H1 (cell line): Measurements from ENCODE around the gene TRIM47. TPM values are rescaled to one million over a fixed set of nuclear protein-coding genes. Genes with fewer than 3 reads are reported as not detected.

Source experiments
- BCL11A ChIP-seq, 2 experiments: IDR thresholded peaks; one replicate each; pipeline ENCODE4 v1.6.1; 2011; ENCODE audit warnings: low read depth in 2 of 2, low read length in 2 of 2, mild to moderate bottlenecking in 2 of 2
- CTBP2 ChIP-seq: IDR thresholded peaks from 2 replicates; pipeline ENCODE4 v1.7.0; 2011; ENCODE audit warnings: borderline replicate concordance, mild to moderate bottlenecking, moderate library complexity, mixed read lengths, low read length; ENCODE audit not compliant: insufficient read depth, insufficient read length
- HDAC2 ChIP-seq, 2 experiments: fragments of 300-600 bp in 1 of 2; sonication (generic) in 1 of 2; IDR thresholded peaks; 2 replicates each; pipeline ENCODE4 v1.6.1; 2011 to 2012; ENCODE audit warnings: low read depth in 2 of 2, low read length in 2 of 2, mild to moderate bottlenecking in 2 of 2, moderate library complexity in 2 of 2, borderline replicate concordance in 1 of 2, inconsistent platforms in 1 of 2
- KDM1A ChIP-seq: fragments of 200-600, 300-600 bp; sonication (generic); IDR thresholded peaks from 2 replicates; pipeline ENCODE4 v1.7.1; 2016; ENCODE audit warnings: mild to moderate bottlenecking, low read length, borderline replicate concordance
- PHF8 ChIP-seq: fragments of 200-600 bp; sonication (generic); conservative IDR thresholded peaks from 2 replicates; pipeline ENCODE4 v1.7.1; 2012; ENCODE audit warnings: low read depth, mild to moderate bottlenecking, inconsistent platforms, low read length, moderate library complexity
- POLR2AphosphoS5 ChIP-seq: IDR thresholded peaks from 2 replicates; pipeline ENCODE4 v1.6.1; 2011; ENCODE audit warnings: low read depth, low read length
- SIX5 ChIP-seq: IDR thresholded peaks from 2 replicates; pipeline ENCODE4 v1.6.1; 2011; ENCODE audit warnings: mild to moderate bottlenecking, low read depth, low read length
- TEAD4 ChIP-seq: IDR thresholded peaks from 2 replicates; pipeline ENCODE4 v1.6.1; 2012; ENCODE audit warnings: low read depth, low read length, inconsistent platforms, mixed read lengths
- polyA plus RNA-seq, 7 experiments: library from polyadenylated mRNA; depleted of rRNA in 3 of 7; stranded (reverse) in 5 of 7; unstranded in 2 of 7; fragments of >200 nt in 5 of 7; fragments of 200-250 nt in 2 of 7; gene quantifications; 1 replicate in 5 of 7; 2 replicates in 1 of 7; 4 replicates in 1 of 7; pipeline versions ENCODE4 v1.2.1 to v1.2.3, GENCODE V29; 2011 to 2013; ENCODE audit warnings: missing spikeins in 2 of 7, mixed read lengths in 2 of 7
- total RNA-seq: library from RNA; stranded (reverse); fragmentation: NEBNext Ultra II Directional; extraction: Animal tissue kit (Norgen Biotek cat#: 25700); gene quantifications from 2 replicates; pipeline ENCODE4 v1.2.1, GENCODE V29; 2021

TRIM47 gene
- total and polyA plus RNA-seq, 2 of the 8 experiments (the other 6 are each of a cell fraction or from before 2014, with no cell fraction given) = 6.3 to 6.4 TPM

DNA sequence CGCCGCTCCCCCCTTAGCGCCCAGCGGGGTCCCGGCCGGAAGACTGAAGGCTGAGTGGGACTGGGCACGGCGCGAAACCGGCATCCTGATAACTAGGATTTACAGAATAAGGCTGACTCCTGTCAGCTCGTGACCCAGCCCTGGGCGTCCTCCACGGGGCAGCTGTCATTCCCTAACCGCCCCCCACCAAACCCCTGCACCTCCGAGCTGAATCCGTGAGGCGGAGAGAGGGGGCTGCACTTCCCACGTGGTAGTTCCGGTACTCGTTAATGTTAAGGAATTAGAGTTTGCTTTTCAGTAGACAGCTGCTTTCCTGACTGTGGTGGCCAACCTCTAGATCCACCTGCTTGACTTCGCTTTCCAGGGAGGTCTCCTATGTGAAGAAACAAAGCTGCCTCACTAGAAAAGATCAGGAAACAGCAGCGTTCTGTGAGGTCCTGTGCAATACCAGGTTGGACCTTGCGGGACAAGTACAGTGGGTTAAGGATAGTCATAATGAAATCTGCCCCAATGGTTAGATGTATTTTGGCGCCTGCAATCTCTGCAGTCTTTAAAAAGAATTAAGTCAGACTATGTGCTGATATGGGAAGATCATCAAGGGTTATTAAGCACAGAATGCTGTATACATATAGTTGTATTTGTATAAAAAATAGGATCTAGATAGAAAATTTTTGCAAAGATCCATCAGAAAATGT, 22.2 kb downstream of the TRIM47 start (continued):
- TF ChIP-seq KDM1A (no peak), SIX5 (no peak), PHF8 (no peak), HDAC2 (IDR thresholded peaks at IDR 0.05; ENCODE audit: borderline replicate concordance in 1 of 2, low read depth in 2 of 2, low read length in 2 of 2) (peak; percentile 6 to 98; a peak in 1 of 4 replicates), CTBP2 (no peak), POLR2AphosphoS5 (no peak), TEAD4 (no peak), BCL11A (IDR thresholded peaks at IDR 0.05; ENCODE audit: low read depth in 2 of 2, low read length in 2 of 2) (no peak)
